GM21526 (cell line): Measurements from ENCODE around the gene ZNF521.

Experiments used
- ATAC-seq: cut with Tn5 transposase; IDR thresholded peaks from one replicate; pipeline ENCODE4 v1.9.1; 2021; ENCODE audit warnings: moderate library complexity; ENCODE audit not compliant: unreplicated experiment, low FRiP score

Gene ZNF521

GRCh38 chr18:25175558-25176517 is 176.1 kb downstream of the ZNF521 start:
- no peak for ATAC-seq

GRCh38 chr18:25174324-25174723 is 177.6 kb downstream of the ZNF521 start:
- no peak for ATAC-seq

- ATAC-seq, result no peak
Observed at GRCh38 chr18:25171334-25171733, 180.6 kb downstream of the ZNF521 start.

GRCh38 chr18:25170402-25170801 is 181.6 kb downstream of the ZNF521 start:
- ATAC-seq, result no peak

GRCh38 chr18:25169701-25170100 is 182.3 kb downstream of the ZNF521 start:
- no peak for ATAC-seq

GRCh38 chr18:25167612-25168410 is 184.2 kb downstream of the ZNF521 start:
- no peak for ATAC-seq

- ATAC-seq, result no peak
Observed at GRCh38 chr18:25166113-25166512, 185.9 kb downstream of the ZNF521 start.

GRCh38 chr18:25164848-25165811 is 186.8 kb downstream of the ZNF521 start:
- peak; percentile 90 for ATAC-seq

- ATAC-seq, result peak; percentile 36
Observed at GRCh38 chr18:25164211-25164847, 187.6 kb downstream of the ZNF521 start.

- ATAC-seq, result no peak
Observed at GRCh38 chr18:25153426-25153825, 198.5 kb downstream of the ZNF521 start.

GRCh38 chr18:25147877-25148488 is 204.0 kb downstream of the ZNF521 start:
- ATAC-seq, result no peak

- ATAC-seq, result no peak
Observed at GRCh38 chr18:25146512-25146910, 205.5 kb downstream of the ZNF521 start.

- no peak for ATAC-seq
Observed at GRCh38 chr18:25145731-25146511, 206.0 kb downstream of the ZNF521 start.

GRCh38 chr18:25144820-25145219 is 207.1 kb downstream of the ZNF521 start:
- no peak for ATAC-seq

- no peak for ATAC-seq
Observed at GRCh38 chr18:25141886-25142285, 210.1 kb downstream of the ZNF521 start.

GRCh38 chr18:25141399-25141798 is 210.6 kb downstream of the ZNF521 start:
- no peak for ATAC-seq

GRCh38 chr18:25140962-25141308 is 211.0 kb downstream of the ZNF521 start:
- ATAC-seq, result no peak

GRCh38 chr18:25140124-25140961 is 211.6 kb downstream of the ZNF521 start:
- ATAC-seq, result no peak
